Central memory CD8-positive, alpha-beta T cell (primary cell): ENCODE results near the gene PTGES3.
A peak's percentile ranks its signal among the peaks of the same experiment; 100 is the strongest.

Experiments used
- ATAC-seq: fragments of 150-1000 bp; cut with Tn5 transposase; replicated peaks from 2 replicates; pipeline ENCODE4 v1.10.0; 2022; ENCODE audit warnings: mild to moderate bottlenecking, moderate FRiP score, moderate number of reproducible peaks; ENCODE audit not compliant: poor library complexity, severe bottlenecking; ENCODE audit errors: extremely low read depth
- DNase-seq, 2 donors: peaks; one replicate each; pipeline ENCODE4 v3.0.0; 2021; ENCODE audit warnings: low spot score in 2 of 2
- H3K27ac Mint-ChIP-seq: one replicate; pipeline ENCODE4 v1.8.0; 2022; ENCODE audit warnings: low read depth, mild to moderate bottlenecking, moderate library complexity, mixed read lengths
- H3K27me3 Mint-ChIP-seq: one replicate; pipeline ENCODE4 v1.8.0; 2022; ENCODE audit warnings: mixed read lengths
- H3K36me3 Mint-ChIP-seq: one replicate; pipeline ENCODE4 v1.8.0; 2022; ENCODE audit warnings: mild to moderate bottlenecking, moderate library complexity, mixed read lengths; ENCODE audit not compliant: insufficient read depth
- H3K4me1 Mint-ChIP-seq: one replicate; pipeline ENCODE4 v1.8.0; 2022; ENCODE audit warnings: mixed read lengths
- H3K4me3 Mint-ChIP-seq: one replicate; pipeline ENCODE4 v1.8.0; 2022; ENCODE audit warnings: mild to moderate bottlenecking, moderate library complexity, mixed read lengths
- H3K9me3 Mint-ChIP-seq: one replicate; pipeline ENCODE4 v1.8.0; 2022; ENCODE audit warnings: mixed read lengths

Gene PTGES3

DNA sequence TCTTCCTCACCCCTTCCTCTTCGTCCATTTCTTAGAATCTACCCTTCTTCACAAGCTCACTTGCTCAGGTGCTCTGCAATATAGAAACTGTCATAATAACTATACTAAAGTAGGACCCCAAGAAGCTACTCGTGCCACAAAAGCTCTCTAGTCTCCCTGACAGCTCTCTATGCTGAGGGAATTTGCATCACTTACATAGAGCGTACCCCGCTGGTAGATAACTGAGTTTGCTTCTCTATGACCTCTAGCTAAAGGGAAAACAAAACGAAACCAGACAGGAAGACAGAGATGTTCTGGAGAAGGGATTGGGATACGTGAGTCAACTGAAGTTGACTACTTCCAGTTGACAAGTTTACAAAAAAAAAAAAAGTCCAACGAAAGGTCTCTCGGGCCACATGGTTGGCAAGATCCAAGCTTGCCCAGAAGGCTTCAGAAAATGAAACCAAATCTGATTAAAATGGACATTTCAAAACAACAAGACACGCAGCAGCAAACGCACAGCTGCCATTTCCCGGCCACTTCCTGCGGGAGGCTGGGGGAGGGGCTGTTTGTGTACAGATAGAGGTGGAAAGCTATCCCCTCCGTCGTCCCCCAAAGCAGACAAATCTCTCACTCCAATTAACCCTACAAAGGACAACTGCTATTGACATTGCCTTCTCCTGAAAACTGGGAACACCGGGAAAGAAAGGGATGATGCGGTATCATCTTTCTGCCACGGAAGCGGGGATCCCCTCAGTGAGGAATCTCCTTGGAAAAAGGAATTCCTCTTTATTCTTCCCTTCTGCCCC, 59.2 kb downstream of the PTGES3 start:
- Mint-ChIP-seq H3K9me3 (no peaks in the 10 kb centered on the region), H3K27ac (peak overlapping the region; percentile 89), H3K36me3 (peaks cover 26% of the 10 kb centered on the region), H3K4me3 (peak overlapping the region; percentile 98), H3K27me3 (no peaks in the 10 kb centered on the region), H3K4me1 (peaks cover 69% of the 10 kb centered on the region)
- peak; percentile 61 for ATAC-seq
- peak; percentile 49 to 69 for DNase-seq

DNA sequence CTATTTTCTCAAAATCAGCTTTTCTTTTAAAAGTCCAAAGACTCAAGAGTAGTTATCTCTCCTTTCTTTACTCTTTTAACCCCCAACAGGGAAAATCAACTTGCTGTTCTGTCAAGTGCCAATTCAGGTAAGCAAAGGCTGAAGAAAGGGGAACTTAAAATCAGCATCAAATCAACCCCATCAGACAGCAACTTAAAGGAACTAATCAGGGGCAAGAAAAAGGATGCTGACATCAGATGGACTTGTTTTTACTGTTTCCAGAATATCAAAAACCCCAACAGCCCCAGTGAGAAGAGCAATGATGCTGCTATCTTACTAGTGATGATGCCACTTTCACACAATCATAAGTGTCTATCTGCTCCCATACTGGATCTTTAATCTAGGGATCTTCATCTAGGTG, 61.4 kb downstream of the PTGES3 start:
- DNase-seq (no peak), ATAC-seq (no peak)
- H3K27me3 Mint-ChIP-seq, result no peaks in the 10 kb centered on the region
- H3K4me3 Mint-ChIP-seq, result peak overlapping the region; percentile 6
- peaks cover 33% of the 10 kb centered on the region for H3K36me3 Mint-ChIP-seq
- H3K4me1 Mint-ChIP-seq, result peaks cover 64% of the 10 kb centered on the region
- H3K27ac Mint-ChIP-seq, result no peak overlapping the region
- H3K9me3 Mint-ChIP-seq, result no peaks in the 10 kb centered on the region

DNA sequence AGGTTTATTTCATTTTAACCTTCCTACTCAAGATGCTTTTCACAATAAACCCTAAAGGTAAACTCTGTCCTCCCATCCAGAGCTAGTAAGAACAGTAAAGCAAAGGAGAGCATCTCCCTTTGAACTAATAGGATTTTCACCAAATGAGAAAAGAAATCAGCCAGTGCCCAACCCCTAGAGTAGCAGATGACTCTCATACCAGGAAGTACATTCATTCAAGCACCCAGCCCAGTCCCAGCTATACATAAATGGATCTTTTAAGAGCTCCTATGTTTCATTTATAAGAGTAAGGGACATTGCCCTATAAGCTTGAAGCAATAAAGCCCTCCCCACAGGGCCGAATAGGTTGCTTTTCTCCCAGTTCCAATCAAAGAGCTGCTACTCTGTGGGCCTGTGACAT, 65.5 kb downstream of the PTGES3 start:
- Mint-ChIP-seq H3K4me3 (no peak overlapping the region), H3K27me3 (no peaks in the 10 kb centered on the region), H3K27ac (no peak overlapping the region), H3K4me1 (peaks cover 55% of the 10 kb centered on the region), H3K36me3 (peaks cover 39% of the 10 kb centered on the region), H3K9me3 (no peaks in the 10 kb centered on the region)
- DNase-seq (no peak), ATAC-seq (no peak)

DNA sequence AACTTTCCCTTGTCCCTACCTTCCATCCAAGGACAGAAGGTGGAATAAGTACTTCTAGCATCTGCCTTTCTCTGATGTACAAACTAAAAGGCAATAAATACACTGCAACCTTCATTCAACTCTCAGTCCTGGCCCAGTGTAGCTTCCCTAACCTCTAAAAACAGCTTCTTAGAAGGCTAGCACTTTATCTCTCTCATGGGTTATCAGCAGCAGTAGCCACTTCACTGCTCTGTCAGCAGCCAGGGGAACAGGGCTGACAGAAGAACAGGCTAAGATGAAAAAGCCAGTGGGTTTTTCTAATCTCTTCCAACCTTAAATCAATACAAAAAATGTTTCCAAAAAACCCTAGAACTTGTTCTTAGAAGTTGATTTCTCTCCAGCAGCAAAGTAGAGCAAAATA, 71.2 kb downstream of the PTGES3 start:
- Mint-ChIP-seq H3K9me3 (no peaks in the 10 kb centered on the region), H3K27ac (peak overlapping the region; percentile 57), H3K36me3 (peaks cover 59% of the 10 kb centered on the region), H3K4me1 (peaks cover 34% of the 10 kb centered on the region), H3K4me3 (no peak overlapping the region), H3K27me3 (no peaks in the 10 kb centered on the region)
- ATAC-seq (no peak), DNase-seq (no peak)

DNA sequence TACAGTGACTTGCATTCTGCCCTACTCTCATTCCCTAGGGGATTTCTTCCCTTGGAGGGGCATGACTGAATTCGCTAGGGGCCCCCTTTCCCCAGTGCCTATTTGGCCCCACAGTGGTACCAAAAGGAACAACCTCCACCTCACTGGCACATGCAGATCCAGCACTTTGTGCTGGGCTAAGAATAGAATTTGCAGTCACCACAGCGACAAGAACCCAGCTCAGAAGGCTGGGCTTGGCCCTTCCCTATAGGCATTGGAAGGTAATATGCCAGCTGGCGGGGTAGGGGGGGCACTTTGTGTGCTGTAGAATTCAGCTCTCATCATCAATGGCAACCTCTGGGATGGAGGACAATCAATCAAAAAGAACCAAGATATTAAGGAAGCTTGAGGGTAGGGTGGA, 71.8 kb downstream of the PTGES3 start:
- ATAC-seq (no peak), DNase-seq (no peak)
- no peaks in the 10 kb centered on the region for H3K27me3 Mint-ChIP-seq
- H3K4me1 Mint-ChIP-seq, result peaks cover 34% of the 10 kb centered on the region
- H3K27ac Mint-ChIP-seq, result no peak overlapping the region
- H3K36me3 Mint-ChIP-seq, result peaks cover 65% of the 10 kb centered on the region
- no peak overlapping the region for H3K4me3 Mint-ChIP-seq
- no peaks in the 10 kb centered on the region for H3K9me3 Mint-ChIP-seq

DNA sequence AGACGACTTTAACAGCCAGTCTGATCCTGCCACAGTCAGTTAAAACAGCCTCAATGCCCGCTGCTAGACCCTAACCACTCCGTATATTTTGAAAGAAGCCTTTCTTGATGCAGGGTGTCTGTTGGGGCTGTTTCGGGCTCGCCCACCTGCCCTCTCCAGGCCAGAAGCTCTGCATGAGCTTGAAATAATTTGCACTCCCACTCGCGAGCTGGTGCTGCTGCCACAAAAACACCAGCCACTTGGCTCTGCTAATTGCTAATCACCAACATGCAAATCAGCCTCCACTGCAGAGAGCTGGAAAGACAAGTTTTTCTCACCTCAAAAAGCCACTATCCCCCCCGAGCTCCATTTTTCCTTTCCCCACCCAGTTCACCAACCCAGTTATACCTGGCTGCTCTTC, 73.5 kb downstream of the PTGES3 start:
- Mint-ChIP-seq H3K4me1 (peaks cover 27% of the 10 kb centered on the region), H3K27me3 (no peaks in the 10 kb centered on the region), H3K9me3 (no peaks in the 10 kb centered on the region), H3K27ac (no peak overlapping the region), H3K4me3 (no peak overlapping the region), H3K36me3 (peaks cover 72% of the 10 kb centered on the region)
- ATAC-seq, result no peak
- DNase-seq, result no peak
